NT2/D1 (cell line): ENCODE data around the gene CNTNAP1.

Experiments used
- YY1 ChIP-seq: IDR thresholded peaks from 2 replicates; pipeline ENCODE4 v1.6.1; 2011; ENCODE audit not compliant: insufficient read length, insufficient read depth
- ZNF274 ChIP-seq: IDR thresholded peaks from 2 replicates; pipeline ENCODE4 v1.6.1; 2011; ENCODE audit warnings: mild to moderate bottlenecking, low read depth, low read length

GRCh38 chr17:42669705-42669976, 12.7 kb upstream of the CNTNAP1 start:
- TF ChIP-seq YY1, result no peak
- no peak for TF ChIP-seq ZNF274
